NCI-H345 treated with DMSO at 0.1 percent for 48 hours (cell line): Measurements from ENCODE around the gene NXPH2.

ENCODE experiments used
- DNase-seq: peaks from one replicate; lab custom pipeline; 2025; ENCODE audit not compliant: unreplicated experiment; lab: John Stamatoyannopoulos, UW

NXPH2 gene

GRCh38 chr2:138779781-138780445 is at the start of gene NXPH2:
TSS of gene NXPH2 (minus strand) at chr2:138780390. CDS start at chr2:138780241, 149 bp downstream.
- DNase-seq, result no peak

- DNase-seq, result peak; percentile 19
These were observed 49.2 kb upstream of the NXPH2 start for GRCh38 chr2:138829326-138829919.

- DNase-seq, result peak; percentile 76
These were observed 47.4 kb upstream of the NXPH2 start for GRCh38 chr2:138827426-138828054.

GRCh38 chr2:138823666-138824065 is 43.5 kb upstream of the NXPH2 start:
- DNase-seq, result no peak

GRCh38 chr2:138819964-138820363 is 39.8 kb upstream of the NXPH2 start:
- no peak for DNase-seq

GRCh38 chr2:138818556-138818955 is 38.4 kb upstream of the NXPH2 start:
- DNase-seq, result peak; percentile 27

- peak; percentile 93 for DNase-seq
These were observed 34.1 kb upstream of the NXPH2 start for GRCh38 chr2:138814123-138814898.

- no peak for DNase-seq
These were observed 31.2 kb upstream of the NXPH2 start for GRCh38 chr2:138811431-138811830.

- DNase-seq, result no peak
These were observed 14.5 kb upstream of the NXPH2 start for GRCh38 chr2:138794724-138795123.

- peak; percentile 34 for DNase-seq
These were observed 7.0 kb upstream of the NXPH2 start for GRCh38 chr2:138787053-138787666.

GRCh38 chr2:138782383-138782782 is 2.2 kb upstream of the NXPH2 start:
- DNase-seq, result no peak

- DNase-seq, result no peak
These were observed 718 bp upstream of the NXPH2 start for GRCh38 chr2:138780908-138781307.

- no peak for DNase-seq
These were observed 273 bp upstream of the NXPH2 start for GRCh38 chr2:138780446-138780880.

- no peak for DNase-seq
These were observed 797 bp downstream of the NXPH2 start for GRCh38 chr2:138779406-138779780.

- no peak for DNase-seq
These were observed 2.2 kb downstream of the NXPH2 start for GRCh38 chr2:138777996-138778395.

GRCh38 chr2:138775736-138776135 is 4.5 kb downstream of the NXPH2 start:
- no peak for DNase-seq

- DNase-seq, result no peak
These were observed 8.7 kb downstream of the NXPH2 start for GRCh38 chr2:138771534-138771933.

- no peak for DNase-seq
These were observed 13.1 kb downstream of the NXPH2 start for GRCh38 chr2:138767101-138767500.

- DNase-seq, result no peak
These were observed 13.7 kb downstream of the NXPH2 start for GRCh38 chr2:138766464-138766863.

GRCh38 chr2:138763971-138764370 is 16.2 kb downstream of the NXPH2 start:
- DNase-seq, result no peak

- DNase-seq, result no peak
These were observed 17.7 kb downstream of the NXPH2 start for GRCh38 chr2:138762533-138762932.
